CD14-positive monocyte (primary cell): ENCODE results near the gene SLC6A6. TPM values are rescaled to one million over a fixed set of nuclear protein-coding genes. Genes with fewer than 3 reads are reported as not detected.

ENCODE experiments used
- DNase-seq, 3 donors: peaks; one replicate each; pipeline ENCODE4 v3.0.0-alpha.2; 2011 to 2022
- H2AFZ ChIP-seq: 2 replicates; pipeline ENCODE4 v1.6.0; 2012; ENCODE audit warnings: mild to moderate bottlenecking, low read depth, low read length, inconsistent platforms; ENCODE audit not compliant: insufficient read depth, poor library complexity, severe bottlenecking
- H3K27ac ChIP-seq, 2 donors: 1 replicate in 1 of 2; 2 replicates in 1 of 2; pipeline ENCODE4 v1.5.1; 2012 to 2013; ENCODE audit warnings: low read length in 2 of 2, control low read depth in 1 of 2, inconsistent platforms in 1 of 2, low read depth in 1 of 2, mild to moderate bottlenecking in 1 of 2
- H3K27me3 ChIP-seq, 2 donors: one replicate each; pipeline versions ENCODE4 v1.6.0 to v1.6.1; 2011 to 2013; ENCODE audit warnings: low read length in 2 of 2; ENCODE audit not compliant: control insufficient read depth in 2 of 2, insufficient read depth in 2 of 2
- H3K36me3 ChIP-seq, 2 donors: replicated peaks in 1 of 2; 1 replicate in 1 of 2; 2 replicates in 1 of 2; pipeline versions ENCODE4 v1.5.1 to v1.6.1; 2012 to 2013; ENCODE audit warnings: low read length in 2 of 2, control low read depth in 1 of 2, inconsistent platforms in 1 of 2, mild to moderate bottlenecking in 1 of 2; ENCODE audit not compliant: insufficient read depth in 2 of 2, control insufficient read depth in 1 of 2
- H3K4me1 ChIP-seq, 2 donors: 1 replicate in 1 of 2; 2 replicates in 1 of 2; pipeline versions ENCODE4 v1.5.1 to v1.6.1; 2012 to 2013; ENCODE audit warnings: low read length in 2 of 2, control low read depth in 1 of 2, inconsistent platforms in 1 of 2, mild to moderate bottlenecking in 1 of 2, moderate library complexity in 1 of 2; ENCODE audit not compliant: insufficient read depth in 2 of 2, control insufficient read depth in 1 of 2
- H3K4me2 ChIP-seq: replicated peaks from 2 replicates; pipeline ENCODE3; 2012; ENCODE audit warnings: low read length, moderate library complexity, mild to moderate bottlenecking; ENCODE audit not compliant: poor library complexity, severe bottlenecking; ENCODE audit errors: extremely low read depth
- H3K4me3 ChIP-seq, 3 experiments: fragments of 200-600 bp in 1 of 3; sonication (generic) in 1 of 3; replicated peaks in 1 of 3; 1 replicate in 2 of 3; 2 replicates in 1 of 3; pipeline ENCODE4 v1.5.1; 2011 to 2013; ENCODE audit warnings: low read length in 3 of 3, mild to moderate bottlenecking in 3 of 3, control low read depth in 2 of 3, low read depth in 2 of 3, inconsistent platforms in 1 of 3, moderate library complexity in 1 of 3
- H3K79me2 ChIP-seq: 2 replicates; pipeline ENCODE4 v1.6.0; 2012; ENCODE audit warnings: mild to moderate bottlenecking, control low read depth, inconsistent platforms, low read length, moderate library complexity; ENCODE audit not compliant: insufficient read depth
- H3K9ac ChIP-seq: 2 replicates; pipeline ENCODE4 v1.6.0; 2017; ENCODE audit warnings: low read length, mild to moderate bottlenecking; ENCODE audit not compliant: insufficient read depth, poor library complexity, severe bottlenecking
- H3K9me3 ChIP-seq, 2 donors: replicated peaks in 1 of 2; 1 replicate in 1 of 2; 2 replicates in 1 of 2; pipeline versions ENCODE4 v1.5.1 to v1.6.1; 2012 to 2013; ENCODE audit warnings: low read length in 2 of 2, control low read depth in 1 of 2; ENCODE audit not compliant: control insufficient read depth in 1 of 2, insufficient read depth in 1 of 2
- H4K20me1 ChIP-seq: 2 replicates; pipeline ENCODE4 v1.6.0; 2012; ENCODE audit warnings: mild to moderate bottlenecking, low read length, control low read depth, moderate library complexity; ENCODE audit not compliant: insufficient read depth
- H3K27ac Mint-ChIP-seq, 7 donors: one replicate each; pipeline ENCODE4 v1.8.0; 2020; ENCODE audit warnings: mild to moderate bottlenecking in 7 of 7, mixed read lengths in 7 of 7, moderate library complexity in 6 of 7, inconsistent platforms in 2 of 7
- H3K27me3 Mint-ChIP-seq, 3 donors: one replicate each; pipeline ENCODE4 v1.8.0; 2021 to 2022; ENCODE audit warnings: low read depth in 3 of 3, mild to moderate bottlenecking in 3 of 3, mixed read lengths in 3 of 3, moderate library complexity in 3 of 3, inconsistent platforms in 1 of 3
- H3K36me3 Mint-ChIP-seq, 2 donors: one replicate each; pipeline ENCODE4 v1.8.0; 2020; ENCODE audit warnings: mixed read lengths in 2 of 2, inconsistent platforms in 1 of 2, mild to moderate bottlenecking in 1 of 2
- H3K4me1 Mint-ChIP-seq: one replicate; pipeline ENCODE4 v1.8.0; 2020; ENCODE audit warnings: mild to moderate bottlenecking, mixed read lengths
- H3K4me3 Mint-ChIP-seq, 2 donors: one replicate each; pipeline ENCODE4 v1.8.0; 2020; ENCODE audit warnings: mild to moderate bottlenecking in 2 of 2, mixed read lengths in 2 of 2, moderate library complexity in 1 of 2
- H3K9me3 Mint-ChIP-seq, 7 donors: one replicate each; pipeline ENCODE4 v1.8.0; 2020 to 2022; ENCODE audit warnings: mixed read lengths in 7 of 7, mild to moderate bottlenecking in 6 of 7, moderate library complexity in 6 of 7, inconsistent platforms in 2 of 7
- CTCF ChIP-seq: fragments of 200-600 bp; IDR thresholded peaks from one replicate; pipeline ENCODE4 v1.8.0; 2022; ENCODE audit warnings: antibody characterized with exemption, mild to moderate bottlenecking
- WGBS: methylation state at CpG from one replicate; pipeline ENCODE4 v1.1.5; 2013; ENCODE audit warnings: missing lambda C conversion rate; ENCODE audit not compliant: insufficient coverage; 5-methylcytosine and 5-hydroxymethylcytosine counted together
- intact Hi-C, 2 donors: fragments of 100-400 bp; cut with micrococcal nuclease; formaldehyde crosslinking; loops; one replicate each; pipeline versions ENCODE4 v1.15.0 to v1.15.1; 2023
- polyA plus RNA-seq, 3 donors: library from polyadenylated mRNA; depleted of rRNA in 1 of 3; unstranded in 2 of 3; stranded (reverse) in 1 of 3; fragments of 300-500 nt in 2 of 3; fragments of >200 nt in 1 of 3; fragmentation: Illumina TruSeq in 2 of 3; gene quantifications; 1 replicate in 2 of 3; 2 replicates in 1 of 3; pipeline ENCODE4 v1.2.3, GENCODE V29; 2012 to 2021

SLC6A6 gene
- polyA plus RNA-seq, 3 donors = 18.4 to 136 (median 24.5) TPM

GRCh38 chr3:14461006-14461747 is 58.8 kb downstream of the SLC6A6 start:
- WGBS = 79% methylated on average over 6 of the region's 13 CpGs
- Histone ChIP-seq H3K36me3 (peaks cover 99 to 100% of the 10 kb centered on the region in 2 donors), H3K79me2 (no peaks in the 10 kb centered on the region), H3K4me2 (no peak overlapping the region), H2AFZ (no peak overlapping the region), H4K20me1 (peaks cover 95% of the 10 kb centered on the region), H3K27ac (peak overlapping the region in 1 of 2 donors; percentile 55), H3K27me3 (no peaks in the 10 kb centered on the region), H3K4me3 (no peak overlapping the region), H3K9me3 (no peaks in the 10 kb centered on the region), H3K4me1 (no peaks in the 10 kb centered on the region), H3K9ac (no peak overlapping the region)
- H3K27ac Mint-ChIP-seq = peak overlapping the region in 6 of 7 donors; percentile 15 to 77 (median 40)
- no peak for TF ChIP-seq CTCF
- no peaks in the 10 kb centered on the region for H3K9me3 Mint-ChIP-seq
- H3K36me3 Mint-ChIP-seq = peaks cover 91 to 97% of the 10 kb centered on the region in 2 donors
- no peak for DNase-seq
- H3K4me1 Mint-ChIP-seq = peaks cover 3% of the 10 kb centered on the region
- no peak overlapping the region for H3K4me3 Mint-ChIP-seq
- intact Hi-C loops = no loop called here
- H3K27me3 Mint-ChIP-seq = peaks cover 0 to 2% (median 0%) of the 10 kb centered on the region in 3 donors

- no peaks in the 10 kb centered on the region for H3K27me3 ChIP-seq
- no peak overlapping the region for H2AFZ ChIP-seq
- peaks cover 95% of the 10 kb centered on the region for H4K20me1 ChIP-seq
- peak in 2 of 3 donors; percentile 23 to 28 for DNase-seq
- peak overlapping the region in 1 of 2 donors; percentile 55 for H3K27ac ChIP-seq
- H3K4me1 ChIP-seq = no peaks in the 10 kb centered on the region
- Mint-ChIP-seq H3K4me1 (peaks cover 3% of the 10 kb centered on the region), H3K36me3 (peaks cover 93 to 97% of the 10 kb centered on the region in 2 donors), H3K9me3 (no peaks in the 10 kb centered on the region), H3K27ac (peak overlapping the region in 4 of 7 donors; percentile 35 to 77 (median 44)), H3K4me3 (no peak overlapping the region), H3K27me3 (peaks cover 0 to 2% (median 0%) of the 10 kb centered on the region in 3 donors)
- 86% methylated on average over 4 of the region's 8 CpGs for whole genome bisulfite sequencing
- no peak overlapping the region for H3K9ac ChIP-seq
- H3K79me2 ChIP-seq = no peaks in the 10 kb centered on the region
- no peaks in the 10 kb centered on the region for H3K9me3 ChIP-seq
- intact Hi-C loops = no loop called here
- peak; percentile 45 for TF ChIP-seq CTCF
- H3K4me2 ChIP-seq = no peak overlapping the region
- peaks cover 99 to 100% of the 10 kb centered on the region in 2 donors for H3K36me3 ChIP-seq
- no peak overlapping the region for H3K4me3 ChIP-seq
Measured at GRCh38 chr3:14461748-14462324, 59.4 kb downstream of the SLC6A6 start.
